HG03159 (cell line): ENCODE data around the gene RHEBL1.

ENCODE experiments used
- ATAC-seq: cut with Tn5 transposase; IDR thresholded peaks from one replicate; pipeline ENCODE4 v1.9.1; 2021; ENCODE audit warnings: mild to moderate bottlenecking, moderate library complexity; ENCODE audit not compliant: unreplicated experiment

The RHEBL1 gene

GRCh38 chr12:49038291-49038955 lies 31.4 kb downstream of the RHEBL1 start:
- no peak for ATAC-seq

- no peak for ATAC-seq
These were observed 31.9 kb downstream of the RHEBL1 start for GRCh38 chr12:49037947-49038237.

- no peak for ATAC-seq
These were observed 32.5 kb downstream of the RHEBL1 start for GRCh38 chr12:49037111-49037946.

GRCh38 chr12:49036029-49036428 lies 33.8 kb downstream of the RHEBL1 start:
- ATAC-seq: no peak

- no peak for ATAC-seq
These were observed 35.5 kb downstream of the RHEBL1 start for GRCh38 chr12:49034286-49034622.

GRCh38 chr12:49033611-49034285 lies 36.0 kb downstream of the RHEBL1 start:
- ATAC-seq: no peak

- ATAC-seq: no peak
These were observed 36.9 kb downstream of the RHEBL1 start for GRCh38 chr12:49032679-49033447.

- ATAC-seq: no peak
These were observed 37.5 kb downstream of the RHEBL1 start for GRCh38 chr12:49032276-49032675.

GRCh38 chr12:49031573-49032161 lies 38.1 kb downstream of the RHEBL1 start:
- no peak for ATAC-seq

- no peak for ATAC-seq
These were observed 38.8 kb downstream of the RHEBL1 start for GRCh38 chr12:49030714-49031572.

- ATAC-seq: no peak
These were observed 39.7 kb downstream of the RHEBL1 start for GRCh38 chr12:49030119-49030518.

GRCh38 chr12:49028666-49029275 lies 41.0 kb downstream of the RHEBL1 start:
- ATAC-seq: no peak

GRCh38 chr12:49027846-49028555 lies 41.8 kb downstream of the RHEBL1 start:
- no peak for ATAC-seq

- no peak for ATAC-seq
These were observed 42.9 kb downstream of the RHEBL1 start for GRCh38 chr12:49026678-49027480.

GRCh38 chr12:49026101-49026500 lies 43.7 kb downstream of the RHEBL1 start:
- ATAC-seq: no peak

- ATAC-seq: no peak
These were observed 44.3 kb downstream of the RHEBL1 start for GRCh38 chr12:49025463-49025862.

- ATAC-seq: no peak
These were observed 45.2 kb downstream of the RHEBL1 start for GRCh38 chr12:49024543-49024942.

- ATAC-seq: no peak
These were observed 46.0 kb downstream of the RHEBL1 start for GRCh38 chr12:49023812-49024211.
